ENCODE data around the gene DMBT1.

DMBT1 gene

DNA sequence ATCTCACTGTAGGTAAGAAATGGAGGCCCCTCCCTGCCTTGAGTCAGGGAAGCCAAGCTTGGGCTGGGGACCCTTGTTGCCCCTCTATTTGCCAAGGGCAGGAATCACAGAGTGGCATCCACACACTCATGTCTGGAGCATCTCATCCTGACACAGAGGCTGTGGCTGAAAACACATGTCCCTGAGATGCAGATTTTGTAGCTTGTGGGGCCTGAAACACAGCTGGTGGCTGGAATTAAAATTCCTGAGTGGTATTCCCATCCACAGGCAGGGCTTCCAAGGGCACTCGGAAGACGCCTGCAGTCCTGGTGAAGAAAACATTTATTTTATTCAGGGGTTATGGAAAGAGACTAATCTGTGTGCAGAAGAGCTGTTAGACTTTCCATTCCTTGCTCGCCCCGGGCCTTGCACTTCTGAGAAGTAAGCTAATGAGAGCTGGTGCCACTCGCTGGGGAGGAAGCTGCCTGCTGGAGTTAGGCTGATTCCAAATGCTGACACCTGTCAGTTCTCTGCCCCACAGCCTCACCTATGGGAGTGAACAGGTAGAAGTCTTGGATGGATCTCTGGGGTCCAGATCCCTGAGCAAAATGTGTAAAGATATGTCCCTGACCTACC is 103.1 kb downstream of the DMBT1 start:
- Histone ChIP-seq H3K4me2 (ENCODE audit: low read length) (no peak overlapping the region), H3K79me2 (no peaks in the 10 kb centered on the region), H3K4me3 (ENCODE audit: low read depth, low read length) (no peak overlapping the region), H3K4me1 (no peaks in the 10 kb centered on the region), H3K36me3 (ENCODE audit: control insufficient read depth, insufficient read depth, low read length) (no peaks in the 10 kb centered on the region), H2AFZ (no peak overlapping the region), H3K27me3 (ENCODE audit: control insufficient read depth, insufficient read depth, low read length) (no peaks in the 10 kb centered on the region), H3K9me3 (ENCODE audit: control insufficient read depth, low read length) (no peaks in the 10 kb centered on the region), H3K27ac (no peak overlapping the region), H3K9ac (no peak overlapping the region)
- TF ChIP-seq, protein P1, sequence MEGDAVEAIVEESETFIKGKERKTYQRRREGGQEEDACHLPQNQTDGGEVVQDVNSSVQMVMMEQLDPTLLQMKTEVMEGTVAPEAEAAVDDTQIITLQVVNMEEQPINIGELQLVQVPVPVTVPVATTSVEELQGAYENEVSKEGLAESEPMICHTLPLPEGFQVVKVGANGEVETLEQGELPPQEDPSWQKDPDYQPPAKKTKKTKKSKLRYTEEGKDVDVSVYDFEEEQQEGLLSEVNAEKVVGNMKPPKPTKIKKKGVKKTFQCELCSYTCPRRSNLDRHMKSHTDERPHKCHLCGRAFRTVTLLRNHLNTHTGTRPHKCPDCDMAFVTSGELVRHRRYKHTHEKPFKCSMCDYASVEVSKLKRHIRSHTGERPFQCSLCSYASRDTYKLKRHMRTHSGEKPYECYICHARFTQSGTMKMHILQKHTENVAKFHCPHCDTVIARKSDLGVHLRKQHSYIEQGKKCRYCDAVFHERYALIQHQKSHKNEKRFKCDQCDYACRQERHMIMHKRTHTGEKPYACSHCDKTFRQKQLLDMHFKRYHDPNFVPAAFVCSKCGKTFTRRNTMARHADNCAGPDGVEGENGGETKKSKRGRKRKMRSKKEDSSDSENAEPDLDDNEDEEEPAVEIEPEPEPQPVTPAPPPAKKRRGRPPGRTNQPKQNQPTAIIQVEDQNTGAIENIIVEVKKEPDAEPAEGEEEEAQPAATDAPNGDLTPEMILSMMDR (IDR thresholded peaks at IDR 0.05): no peak

DNA sequence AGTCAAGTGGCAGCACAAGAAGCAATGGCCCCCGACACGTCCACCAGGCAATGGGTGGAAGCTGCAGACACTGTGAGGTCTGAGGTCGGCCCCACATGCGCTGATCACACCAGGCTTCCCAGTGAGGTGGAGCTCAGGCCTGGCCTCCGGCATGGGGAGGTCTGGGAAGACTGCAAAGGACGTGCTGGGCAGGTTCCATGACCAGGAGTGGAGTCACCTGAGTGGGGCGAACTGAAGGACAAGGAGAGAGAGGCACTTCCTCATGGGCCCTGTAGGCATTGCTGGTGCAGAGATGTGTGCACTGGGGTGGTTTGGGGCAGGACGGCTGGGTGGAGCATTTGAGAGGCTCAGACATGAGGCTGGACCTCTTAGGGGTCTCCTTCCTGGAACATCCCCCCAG is 103.9 kb downstream of the DMBT1 start:
- H2AFZ ChIP-seq: no peak overlapping the region
- no peak overlapping the region for H3K4me2 ChIP-seq (ENCODE audit: low read length)
- no peaks in the 10 kb centered on the region for H3K79me2 ChIP-seq
- no peak overlapping the region for H3K4me3 ChIP-seq (ENCODE audit: low read depth, low read length)
- no peak overlapping the region for H3K27ac ChIP-seq
- no peaks in the 10 kb centered on the region for H3K4me1 ChIP-seq
- no peaks in the 10 kb centered on the region for H3K9me3 ChIP-seq (ENCODE audit: control insufficient read depth, low read length)
- TF ChIP-seq, protein P1 (IDR thresholded peaks at IDR 0.05): no peak
- H3K36me3 ChIP-seq (ENCODE audit: control insufficient read depth, insufficient read depth, low read length): no peaks in the 10 kb centered on the region
- H3K9ac ChIP-seq: no peak overlapping the region
- no peaks in the 10 kb centered on the region for H3K27me3 ChIP-seq (ENCODE audit: control insufficient read depth, insufficient read depth, low read length)

GRCh38 chr10:122665329-122665860 is 104.8 kb downstream of the DMBT1 start:
- Histone ChIP-seq H3K9ac (no peak overlapping the region), H2AFZ (no peak overlapping the region), H3K36me3 (ENCODE audit: control insufficient read depth, insufficient read depth, low read length) (no peaks in the 10 kb centered on the region), H3K79me2 (no peaks in the 10 kb centered on the region), H3K4me3 (ENCODE audit: low read depth, low read length) (no peak overlapping the region), H3K9me3 (ENCODE audit: control insufficient read depth, low read length) (no peaks in the 10 kb centered on the region), H3K27ac (no peak overlapping the region), H3K27me3 (ENCODE audit: control insufficient read depth, insufficient read depth, low read length) (no peaks in the 10 kb centered on the region), H3K4me1 (no peaks in the 10 kb centered on the region), H3K4me2 (ENCODE audit: low read length) (no peak overlapping the region)
- TF ChIP-seq, protein P1 (IDR thresholded peaks at IDR 0.05): no peak

- Histone ChIP-seq H3K36me3 (ENCODE audit: control insufficient read depth, insufficient read depth, low read length) (no peaks in the 10 kb centered on the region), H3K9me3 (ENCODE audit: control insufficient read depth, low read length) (no peaks in the 10 kb centered on the region), H3K27me3 (ENCODE audit: control insufficient read depth, insufficient read depth, low read length) (no peaks in the 10 kb centered on the region), H3K79me2 (no peaks in the 10 kb centered on the region), H3K4me3 (ENCODE audit: low read depth, low read length) (no peak overlapping the region), H3K27ac (no peak overlapping the region), H3K4me2 (ENCODE audit: low read length) (no peak overlapping the region), H2AFZ (no peak overlapping the region), H3K4me1 (no peaks in the 10 kb centered on the region), H3K9ac (no peak overlapping the region)
- TF ChIP-seq, protein P1 (IDR thresholded peaks at IDR 0.05): no peak
Observed at GRCh38 chr10:122665946-122666345, 105.4 kb downstream of the DMBT1 start.

GRCh38 chr10:122669045-122669444 is 108.5 kb downstream of the DMBT1 start:
- Histone ChIP-seq H3K9ac (no peak overlapping the region), H2AFZ (no peak overlapping the region), H3K9me3 (ENCODE audit: control insufficient read depth, low read length) (no peaks in the 10 kb centered on the region), H3K4me1 (no peaks in the 10 kb centered on the region), H3K4me3 (ENCODE audit: low read depth, low read length) (no peak overlapping the region), H3K27me3 (ENCODE audit: control insufficient read depth, insufficient read depth, low read length) (no peaks in the 10 kb centered on the region), H3K79me2 (no peaks in the 10 kb centered on the region), H3K4me2 (ENCODE audit: low read length) (no peak overlapping the region), H3K27ac (no peak overlapping the region), H3K36me3 (ENCODE audit: control insufficient read depth, insufficient read depth, low read length) (no peaks in the 10 kb centered on the region)
- TF ChIP-seq, protein P1 (IDR thresholded peaks at IDR 0.05): no peak
